Lung (tissue), 12 donors: Measurements from ENCODE around the gene TMEM135. TPM values are rescaled to one million over a fixed set of nuclear protein-coding genes. Genes with fewer than 3 reads are reported as not detected.

Source experiments
- ATAC-seq: fragments of 200-7000 bp; cut with Tn5 transposase; one replicate; pipeline ENCODE4 v1.9.1; 2020; ENCODE audit warnings: moderate number of reproducible peaks; ENCODE audit not compliant: insufficient read depth, low FRiP score
- DNase-seq, 3 donors: peaks; one replicate each; pipeline ENCODE4 v3.0.0-alpha.2; 2013 to 2017
- H3K27ac ChIP-seq, 2 donors: one replicate each; pipeline ENCODE4 v1.5.1; 2013; ENCODE audit warnings: mild to moderate bottlenecking in 2 of 2, moderate library complexity in 2 of 2, control low read depth in 1 of 2, inconsistent platforms in 1 of 2, low read depth in 1 of 2, low read length in 1 of 2
- H3K27me3 ChIP-seq, 3 donors: one replicate each; pipeline ENCODE4 v1.5.1; 2013; ENCODE audit warnings: low read length in 2 of 3; ENCODE audit not compliant: control insufficient read depth in 3 of 3, insufficient read depth in 3 of 3
- H3K36me3 ChIP-seq, 4 donors: one replicate each; pipeline ENCODE4 v1.5.1; 2013; ENCODE audit warnings: low read length in 4 of 4, mild to moderate bottlenecking in 1 of 4, moderate library complexity in 1 of 4; ENCODE audit not compliant: control insufficient read depth in 4 of 4, insufficient read depth in 4 of 4
- H3K4me1 ChIP-seq, 5 donors: one replicate each; pipeline ENCODE4 v1.5.1; 2013; ENCODE audit warnings: low read length in 5 of 5, mild to moderate bottlenecking in 2 of 5, moderate library complexity in 1 of 5; ENCODE audit not compliant: control insufficient read depth in 5 of 5, insufficient read depth in 5 of 5
- H3K4me3 ChIP-seq: one replicate; pipeline ENCODE4 v1.5.1; 2013; ENCODE audit warnings: mild to moderate bottlenecking, control low read depth, moderate library complexity
- H3K9ac ChIP-seq, 2 donors: one replicate each; pipeline ENCODE4 v1.5.1; 2013; ENCODE audit warnings: low read length in 2 of 2, control low read depth in 1 of 2; ENCODE audit not compliant: insufficient read depth in 1 of 2
- H3K9me3 ChIP-seq, 4 donors: one replicate each; pipeline ENCODE4 v1.5.1; 2013; ENCODE audit warnings: low read length in 3 of 4, mild to moderate bottlenecking in 1 of 4, moderate library complexity in 1 of 4; ENCODE audit not compliant: control insufficient read depth in 4 of 4, insufficient read depth in 3 of 4
- CTCF ChIP-seq: IDR thresholded peaks from 2 replicates; pipeline ENCODE4 v1.5.1; 2012; ENCODE audit warnings: mild to moderate bottlenecking; ENCODE audit errors: control extremely low read depth, extremely low read depth
- WGBS, 2 donors: extraction: QIAGEN DNeasy Blood & Tissue Kit; methylation state at CpG; one replicate each; pipeline ENCODE4 v1.1.7; 2013; 5-methylcytosine and 5-hydroxymethylcytosine counted together
- polyA plus RNA-seq, 2 donors: library from polyadenylated mRNA; stranded (reverse); fragments of 200-250 nt; gene quantifications; one replicate each; pipeline ENCODE4 v1.2.1, GENCODE V29; 2013
- total RNA-seq, 2 donors: library from RNA; depleted of rRNA in 1 of 2; stranded (reverse); fragments of >200 nt in 1 of 2; gene quantifications; one replicate each; pipeline ENCODE4 v1.2.1, GENCODE V29; 2014 to 2021
- donor health status: control.
- donor health status: control.
- donor health status: Bipolar disorder and iron deficiency.
- donor health status: healthy.
- donor health status: DM: yes; HTN: yes; CAD: no.

The TMEM135 gene
- total and polyA plus RNA-seq, 4 donors, result 5.9 to 42.0 (median 11.5) TPM

- 94 to 98% methylated on average over 2 of the region's 2 CpGs for WGBS, 2 donors
- H3K27me3 ChIP-seq, result no peaks in the 10 kb centered on the region
- H3K36me3 ChIP-seq, result no peaks in the 10 kb centered on the region
- peaks cover 0 to 4% (median 3%) of the 10 kb centered on the region in 5 donors for H3K4me1 ChIP-seq
- no peak for TF ChIP-seq CTCF
- ATAC-seq (no peak), DNase-seq (no peak)
- no peak overlapping the region for H3K9ac ChIP-seq
- H3K27ac ChIP-seq, result no peak overlapping the region
- no peaks in the 10 kb centered on the region for H3K9me3 ChIP-seq
- no peak overlapping the region for H3K4me3 ChIP-seq
Observed at GRCh38 chr11:87201376-87201775, 163.6 kb downstream of the TMEM135 start.

- Histone ChIP-seq H3K9ac (no peak overlapping the region), H3K9me3 (no peaks in the 10 kb centered on the region), H3K27ac (no peak overlapping the region), H3K4me1 (no peaks in the 10 kb centered on the region), H3K36me3 (peaks cover 0 to 2% (median 0%) of the 10 kb centered on the region in 4 donors), H3K27me3 (no peaks in the 10 kb centered on the region), H3K4me3 (no peak overlapping the region)
- no peak for TF ChIP-seq CTCF
- ATAC-seq (no peak), DNase-seq (no peak)
- WGBS, 2 donors, result 74 to 85% methylated on average over 5 of the region's 5 CpGs
Observed at GRCh38 chr11:87203907-87204602, 166.3 kb downstream of the TMEM135 start.

- Histone ChIP-seq H3K9me3 (peaks cover 0 to 1% (median 0%) of the 10 kb centered on the region in 4 donors), H3K9ac (no peak overlapping the region), H3K36me3 (no peaks in the 10 kb centered on the region), H3K27me3 (no peaks in the 10 kb centered on the region), H3K27ac (no peak overlapping the region), H3K4me1 (peaks cover 0 to 2% (median 0%) of the 10 kb centered on the region in 5 donors), H3K4me3 (no peak overlapping the region)
- 84 to 88% methylated on average over 1 of the region's 1 CpG for whole genome bisulfite sequencing, 2 donors
- ATAC-seq, result no peak
- no peak for TF ChIP-seq CTCF
- no peak for DNase-seq
Observed at GRCh38 chr11:87212891-87213290, 175.2 kb downstream of the TMEM135 start.
